Activated CD4-positive, alpha-beta T cell treated with anti-CD3 and anti-CD28 coated beads for 4 hours (primary cell): ENCODE data around the gene MAGI1.
"Not testable (repeated sequence)": the region's sequence is repeated elsewhere in the genome, so short reads cannot be mapped to it uniquely, and the experiment has no call there.

ENCODE experiments used
- DNase-seq, 2 donors: peaks; one replicate each; pipeline ENCODE4 v3.0.0-alpha.2; 2020

Gene MAGI1

DNA sequence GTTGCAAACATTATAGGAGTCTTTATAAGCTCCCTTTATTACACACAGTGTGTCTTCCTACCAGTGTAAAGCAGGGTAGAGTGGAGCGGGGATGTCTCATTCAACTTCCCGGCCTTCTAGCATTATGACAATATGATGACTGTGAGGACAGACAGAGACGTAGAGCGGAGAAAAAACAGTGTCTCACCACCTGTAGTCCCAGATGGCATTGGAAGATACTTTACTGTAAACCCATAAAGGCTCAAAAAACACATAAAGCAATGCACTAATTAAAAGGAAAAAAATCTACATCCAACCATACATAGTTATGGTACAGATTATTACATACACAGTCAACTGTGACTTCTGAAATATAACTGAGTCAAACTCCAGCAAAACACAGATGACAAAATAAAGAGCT lies 383.7 kb downstream of the MAGI1 start:
- DNase-seq = no peak

DNA sequence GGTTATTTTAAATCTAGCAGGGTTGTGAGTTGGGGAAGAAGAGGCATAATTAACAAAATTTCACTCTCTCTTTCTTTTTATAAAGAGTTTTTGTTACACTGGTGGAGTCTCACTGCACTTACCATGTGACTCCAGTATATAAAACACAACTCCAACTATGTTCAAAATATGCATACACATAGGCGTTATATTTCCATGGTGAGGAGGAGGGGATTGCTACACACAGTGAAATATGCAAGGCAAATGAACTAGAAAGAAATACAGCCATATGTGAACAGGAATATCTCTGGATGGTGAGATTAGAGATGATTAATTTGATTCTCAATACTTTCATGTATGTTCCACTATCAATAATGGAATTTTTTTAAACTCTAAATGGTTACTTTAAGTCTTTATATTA lies 385.0 kb downstream of the MAGI1 start:
- no peak for DNase-seq

DNA sequence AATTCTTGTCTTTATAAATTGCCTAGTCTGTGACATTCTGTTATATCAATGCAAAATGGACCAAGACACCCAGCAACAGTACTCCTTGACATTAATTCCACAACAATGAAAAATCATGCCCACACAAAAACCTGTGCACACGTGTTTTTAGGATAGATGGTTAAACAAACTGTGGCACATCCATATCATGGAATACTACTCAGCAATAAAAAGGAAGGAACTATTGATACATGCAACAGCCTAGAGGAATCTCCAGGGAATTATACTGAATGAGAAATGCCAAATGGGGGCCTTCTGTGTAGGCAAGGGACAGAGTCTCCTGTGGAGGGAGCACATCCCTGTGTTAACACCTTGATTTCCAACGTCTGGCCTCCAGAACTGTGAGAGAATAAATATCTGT lies 388.5 kb downstream of the MAGI1 start:
- no peak for DNase-seq

DNA sequence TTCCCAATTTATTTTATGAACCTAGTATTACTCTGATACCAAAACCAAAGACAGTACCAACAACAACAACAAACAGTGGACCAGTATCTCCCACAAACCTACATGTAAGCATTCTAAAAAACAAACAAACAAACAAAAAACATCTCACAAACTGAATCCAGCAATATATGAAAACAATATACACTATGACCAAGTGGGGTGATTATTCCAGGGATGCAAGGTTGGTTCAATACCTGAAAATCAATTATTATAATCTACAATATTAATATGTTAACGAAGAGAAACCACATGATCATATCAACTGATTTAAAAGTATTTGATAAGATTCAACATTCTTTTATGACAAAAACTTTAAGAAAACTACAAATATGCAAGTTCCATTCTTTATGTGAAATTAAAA lies 391.3 kb downstream of the MAGI1 start:
- no peak for DNase-seq

DNA sequence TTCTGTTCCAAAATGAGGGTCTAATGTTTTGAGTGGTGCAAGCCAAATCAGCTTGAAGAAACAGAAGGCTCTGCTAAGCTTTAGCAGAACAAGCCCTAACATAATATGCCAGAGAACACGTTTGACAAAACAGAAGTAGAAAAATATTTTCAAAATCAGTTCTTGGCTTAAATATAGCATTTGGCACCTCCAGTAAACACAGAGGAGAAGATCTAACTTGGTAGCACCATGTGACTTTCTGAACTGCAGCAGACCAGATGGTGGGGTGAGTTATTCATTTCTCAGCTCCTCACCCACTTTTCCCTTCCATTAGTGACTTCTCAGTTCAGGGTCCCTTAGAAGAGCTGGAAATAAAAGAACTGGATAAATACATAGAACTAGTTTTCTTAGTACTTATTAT lies 395.8 kb downstream of the MAGI1 start:
- no peak for DNase-seq

DNA sequence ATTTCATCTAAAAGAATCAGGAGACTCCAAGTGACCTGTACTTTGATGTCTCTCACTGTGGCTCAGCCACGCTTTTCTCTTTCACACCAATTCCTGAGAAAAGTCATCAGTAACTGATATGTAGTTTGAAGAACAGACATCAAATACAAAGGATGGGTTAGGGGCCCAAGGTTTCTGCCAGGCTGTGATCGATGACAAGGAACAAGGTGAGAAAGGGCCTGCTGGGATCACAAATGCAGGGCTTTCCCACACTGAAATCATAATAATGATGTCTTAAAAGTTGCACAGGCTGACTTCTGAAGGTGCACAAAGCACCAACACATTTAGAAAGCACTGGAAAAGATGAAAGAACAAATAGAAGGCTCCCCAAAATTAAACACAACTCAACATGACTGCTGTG lies 396.9 kb downstream of the MAGI1 start:
- DNase-seq = no peak

DNA sequence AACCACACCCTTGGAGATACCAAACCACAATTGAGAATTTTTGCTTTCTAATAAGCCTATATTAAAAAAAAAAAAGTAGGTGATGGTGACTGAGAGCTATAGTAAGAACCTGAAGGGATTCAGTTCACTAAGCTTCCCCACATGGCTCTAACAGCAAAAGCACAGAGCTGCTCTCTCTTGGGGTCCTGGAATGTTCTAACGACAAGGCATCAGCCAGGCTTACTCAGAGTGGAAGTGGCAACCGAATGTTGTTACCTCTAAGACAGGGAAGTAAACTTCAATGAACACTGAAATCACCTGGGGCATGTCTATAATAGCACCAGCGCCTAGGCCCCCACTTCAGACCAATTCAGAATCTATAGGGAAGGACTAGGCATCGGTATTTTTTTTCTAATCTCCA lies 397.7 kb downstream of the MAGI1 start:
- DNase-seq = no peak

DNA sequence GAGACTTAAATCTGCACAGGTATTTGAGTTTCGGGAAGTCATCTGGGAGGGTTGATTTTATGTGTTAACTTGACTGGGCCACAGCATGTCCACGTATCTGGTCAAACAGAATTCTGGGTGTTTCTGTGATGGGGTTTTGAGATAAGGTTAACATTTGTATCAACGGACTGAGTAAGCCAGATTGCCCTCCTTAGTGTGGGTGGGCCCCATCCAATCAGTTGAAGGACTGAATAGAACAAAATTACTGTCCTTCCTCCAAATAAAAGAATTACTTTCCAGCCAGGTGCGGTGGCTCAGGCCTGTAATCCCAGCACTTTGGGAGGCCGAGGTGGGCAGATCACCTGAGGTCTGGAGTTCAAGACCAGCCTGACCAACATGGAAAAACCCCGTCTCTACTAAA lies 399.3 kb downstream of the MAGI1 start:
- no peak for DNase-seq

DNA sequence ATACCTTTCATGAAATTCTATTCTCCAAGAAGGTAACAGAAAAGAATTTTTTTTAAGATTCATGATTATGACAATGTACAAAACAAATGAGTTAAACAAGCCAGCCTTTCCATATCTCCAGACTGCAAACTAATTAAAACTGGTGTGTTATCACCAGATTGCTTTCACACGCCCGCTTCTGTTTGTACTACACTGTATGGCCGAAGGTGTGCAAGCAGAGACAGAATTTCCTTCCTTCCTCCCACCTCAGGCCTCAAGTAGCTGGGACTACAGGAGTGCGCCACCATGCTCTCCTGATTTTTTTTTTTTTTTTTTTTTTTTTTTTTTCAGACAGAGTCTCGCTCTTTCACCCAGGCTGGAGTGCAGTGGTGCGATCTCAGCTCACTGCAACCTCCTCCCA lies 400.4 kb downstream of the MAGI1 start:
- no peak for DNase-seq

DNA sequence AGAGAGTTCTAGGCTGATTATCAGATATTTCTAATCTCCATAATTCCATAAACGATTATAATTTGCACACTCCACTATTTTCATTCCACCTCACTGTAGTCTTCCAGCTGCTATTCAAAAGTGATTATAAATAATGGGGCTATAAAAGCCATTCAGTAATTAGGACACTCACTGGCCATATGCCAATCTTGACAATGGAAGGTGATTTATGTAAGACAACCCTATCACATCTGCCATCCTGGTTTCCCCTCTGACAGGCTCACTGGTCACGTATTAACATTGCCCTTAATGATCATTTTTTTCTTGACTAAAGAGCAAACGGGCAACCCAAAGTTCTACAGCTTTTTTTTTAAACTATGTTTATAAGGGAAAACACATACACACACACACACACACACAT lies 402.4 kb downstream of the MAGI1 start:
- DNase-seq = no peak

DNA sequence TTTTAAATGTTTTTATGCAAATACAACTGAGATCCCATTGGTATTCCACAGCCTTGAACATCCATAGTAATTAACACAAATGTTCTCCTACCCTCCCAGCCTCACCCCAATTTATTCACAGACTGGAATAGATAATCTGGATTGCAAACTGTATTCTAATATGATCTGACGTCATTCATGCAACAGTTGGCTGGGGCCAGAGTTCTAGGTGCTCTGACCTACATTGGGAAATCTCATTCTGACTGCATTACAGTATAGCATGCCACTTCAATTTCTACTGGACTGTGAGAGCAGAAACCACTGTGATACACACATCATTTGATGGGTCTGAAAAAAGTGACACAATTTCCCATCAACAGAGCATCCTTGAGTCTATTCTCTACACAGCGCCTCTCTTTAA lies 403.1 kb downstream of the MAGI1 start:
- DNase-seq = no peak

DNA sequence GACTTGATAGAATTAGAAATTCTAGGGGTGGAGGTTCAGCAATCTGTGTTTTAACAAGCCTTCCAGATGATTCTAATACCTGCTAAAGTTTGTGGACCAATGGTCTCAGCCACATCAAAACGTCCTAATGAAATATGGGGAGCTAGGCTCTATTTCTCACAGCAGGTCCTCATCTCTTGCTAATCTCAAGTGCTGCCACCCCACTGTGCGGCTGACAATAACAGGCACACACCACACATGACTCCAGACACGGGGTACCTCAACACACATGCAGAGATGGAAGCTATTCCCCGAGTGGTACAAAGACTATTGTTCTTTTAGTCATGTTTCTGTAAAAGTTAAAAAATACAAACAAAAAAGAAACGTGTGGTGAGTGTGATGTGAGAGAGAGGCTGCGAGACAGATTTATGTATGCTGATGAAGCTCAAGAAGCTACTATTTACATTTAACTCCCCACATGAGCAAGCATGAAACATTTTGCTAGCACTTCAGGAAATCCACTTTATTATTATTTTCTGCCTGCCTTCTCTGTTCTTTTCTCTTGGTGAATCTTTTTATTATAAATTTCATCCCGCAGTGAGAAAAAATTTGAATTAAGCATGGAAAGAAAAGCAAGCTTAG lies 405.6 kb downstream of the MAGI1 start:
- no peak for DNase-seq

DNA sequence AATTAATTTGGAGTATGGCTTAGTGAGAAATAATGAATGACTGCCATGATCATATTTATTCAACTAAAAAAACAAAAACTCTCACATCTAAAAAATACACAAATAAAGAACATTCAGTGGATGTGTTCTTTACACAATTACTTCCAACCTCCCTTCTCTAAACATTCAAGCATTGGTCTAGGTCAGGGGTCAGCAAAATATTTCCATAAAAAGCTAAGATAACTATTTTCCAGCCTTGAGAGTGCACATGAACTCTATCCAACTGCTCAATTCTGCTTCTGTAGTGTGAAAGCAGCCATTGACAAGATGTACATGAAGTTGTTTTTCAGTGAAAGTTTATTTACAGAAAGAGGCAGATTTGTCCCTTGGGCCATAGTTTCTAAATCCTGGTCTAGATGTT lies 406.3 kb downstream of the MAGI1 start:
- DNase-seq = no peak

DNA sequence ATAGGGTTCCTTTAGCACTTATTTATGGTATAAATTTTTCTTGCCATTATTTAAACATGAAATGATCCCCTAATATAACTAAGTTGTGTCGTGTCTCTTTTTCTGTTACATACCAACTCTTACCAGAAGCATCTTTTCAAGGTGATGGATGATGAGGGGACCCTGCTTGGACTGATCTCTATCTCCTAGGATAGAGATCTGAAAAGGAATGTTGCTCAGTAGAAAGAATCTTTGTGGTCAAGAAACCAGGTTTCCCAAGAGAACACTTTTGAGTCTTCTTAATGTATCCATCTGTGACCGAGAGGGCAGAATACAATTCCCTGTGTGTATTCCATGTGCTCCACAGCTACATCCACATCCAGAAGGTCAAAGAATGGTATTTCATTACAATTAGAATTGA lies 409.7 kb downstream of the MAGI1 start:
- DNase-seq = no peak

DNA sequence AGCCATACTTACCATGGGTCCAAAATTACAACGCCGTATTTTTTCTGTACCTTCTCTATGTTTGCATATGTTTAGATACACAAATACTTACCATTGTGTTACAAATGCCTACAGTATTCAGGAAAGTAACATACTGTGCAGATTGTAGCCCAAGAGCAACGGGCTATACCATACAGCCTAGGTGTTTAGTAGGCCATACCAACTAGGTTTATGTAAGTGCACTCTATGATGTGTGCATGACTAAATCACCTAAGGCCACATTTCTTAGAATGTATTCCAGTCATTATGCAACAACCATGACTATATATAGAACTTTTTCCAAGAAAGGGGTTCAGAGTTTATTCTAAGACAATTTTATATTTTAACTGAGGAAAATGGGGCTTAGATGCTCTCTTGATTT lies 411.7 kb downstream of the MAGI1 start:
- no peak for DNase-seq

DNA sequence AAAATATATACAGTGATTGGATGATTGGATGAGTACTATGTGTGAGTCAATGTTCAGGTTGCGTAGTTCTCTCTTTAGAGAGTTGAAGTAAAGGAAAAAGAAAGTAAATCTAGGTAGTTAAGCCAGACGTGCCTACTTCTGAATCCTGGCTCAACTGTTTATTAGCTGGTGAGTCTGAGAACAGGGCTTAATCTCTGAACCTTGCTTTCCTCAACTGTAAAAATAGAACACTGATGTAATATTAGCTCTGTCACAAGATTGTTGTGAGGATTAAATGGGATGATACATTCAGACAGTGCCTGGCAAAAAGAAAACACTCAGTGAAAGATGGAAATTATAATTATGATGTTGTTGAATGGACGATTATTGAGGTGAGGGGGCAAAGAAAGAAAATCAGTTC lies 413.4 kb downstream of the MAGI1 start:
- no peak for DNase-seq

DNA sequence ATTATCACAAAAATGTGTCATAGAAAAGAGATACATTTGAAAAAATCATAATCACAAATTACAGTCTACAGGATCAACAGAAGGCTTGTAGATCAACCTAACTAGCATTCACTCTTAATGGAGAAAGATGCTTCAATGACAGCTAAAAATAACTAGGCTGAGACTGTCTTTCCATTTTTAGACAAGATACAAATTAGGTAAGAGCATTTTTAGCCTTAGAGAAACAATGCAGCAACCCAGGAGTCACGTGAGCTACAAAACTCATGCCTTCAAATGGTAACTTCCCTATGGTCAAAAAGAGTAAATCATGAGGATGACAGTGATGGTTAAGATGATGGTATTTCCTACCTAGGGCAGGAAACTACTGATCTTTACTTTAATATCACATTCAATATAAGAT lies 415.4 kb downstream of the MAGI1 start:
- no peak for DNase-seq

DNA sequence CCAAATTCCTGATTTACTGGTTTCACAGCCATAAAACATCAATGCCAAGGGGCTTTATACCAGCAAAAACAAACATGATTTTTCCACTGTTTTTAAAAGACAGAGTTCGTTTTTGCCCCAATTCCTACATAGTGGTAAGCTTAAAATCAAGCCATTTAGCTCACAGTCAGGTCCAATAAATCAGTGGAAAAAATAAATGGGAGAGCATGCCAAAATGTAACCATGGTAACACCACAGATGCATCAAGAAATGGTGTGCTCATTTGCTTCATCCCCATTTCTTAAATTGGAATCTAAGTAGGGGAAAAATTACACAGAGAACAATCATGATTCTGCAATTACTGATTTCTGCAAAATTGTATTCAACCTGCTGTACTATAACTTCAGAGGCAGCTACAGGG lies 418.8 kb downstream of the MAGI1 start:
- DNase-seq = no peak

DNA sequence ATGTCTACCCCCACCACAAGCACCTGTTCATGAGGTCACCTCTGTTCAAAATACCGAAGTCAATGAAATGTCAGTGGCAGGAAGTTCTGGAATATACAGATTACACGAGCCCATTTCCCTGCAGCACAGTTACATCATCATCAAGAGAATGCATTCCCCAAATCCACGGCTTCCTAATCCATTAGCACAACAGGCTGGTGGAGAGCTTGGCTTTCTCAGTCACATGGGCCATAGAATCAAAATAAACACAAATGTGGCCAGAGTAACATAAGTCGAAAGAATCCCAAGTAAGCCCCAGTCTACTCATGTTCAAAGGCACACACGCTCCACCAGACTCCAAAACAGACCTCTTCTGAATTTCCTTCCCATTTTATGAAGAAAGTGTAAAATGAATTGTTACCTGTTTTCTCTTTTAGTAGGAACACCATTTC lies 419.3 kb downstream of the MAGI1 start:
- no peak for DNase-seq

DNA sequence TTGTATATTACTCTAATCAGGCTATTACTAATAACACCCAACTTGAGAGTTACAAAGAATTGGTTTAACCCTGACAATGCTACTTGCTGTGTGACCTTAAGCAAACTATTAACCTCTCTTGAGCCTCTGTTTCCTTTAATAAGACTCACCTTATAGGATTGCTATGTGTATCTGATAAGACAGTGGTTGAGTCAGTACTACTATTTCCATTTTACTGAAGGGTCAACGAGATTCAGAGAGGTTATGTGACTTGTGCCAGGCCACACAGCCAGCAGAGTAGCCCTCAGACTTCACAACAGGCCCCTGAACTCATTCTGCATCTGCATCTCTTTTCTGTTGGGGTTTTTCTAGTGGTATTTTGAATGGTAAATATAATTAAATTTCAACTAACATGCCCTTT lies 420.1 kb downstream of the MAGI1 start:
- DNase-seq = no peak

DNA sequence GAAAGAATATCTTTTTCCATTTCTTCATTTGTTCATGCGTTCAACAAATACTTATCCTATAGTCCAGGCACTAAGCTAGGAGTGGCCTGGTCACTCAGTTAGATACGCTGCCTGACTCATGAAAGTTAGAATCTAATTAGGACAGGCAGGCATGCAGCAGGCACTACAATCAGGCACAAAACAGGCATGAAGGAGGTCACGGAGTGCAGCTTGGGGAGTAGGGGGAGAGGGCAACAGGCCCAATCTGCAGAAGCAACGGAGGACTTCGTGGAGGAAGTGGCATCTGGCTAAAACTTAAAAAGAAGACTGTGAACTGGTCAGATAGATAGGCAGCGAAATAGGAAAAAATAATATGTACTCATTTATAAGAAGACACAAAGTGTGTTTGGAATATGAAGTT lies 420.9 kb downstream of the MAGI1 start:
- DNase-seq = no peak

DNA sequence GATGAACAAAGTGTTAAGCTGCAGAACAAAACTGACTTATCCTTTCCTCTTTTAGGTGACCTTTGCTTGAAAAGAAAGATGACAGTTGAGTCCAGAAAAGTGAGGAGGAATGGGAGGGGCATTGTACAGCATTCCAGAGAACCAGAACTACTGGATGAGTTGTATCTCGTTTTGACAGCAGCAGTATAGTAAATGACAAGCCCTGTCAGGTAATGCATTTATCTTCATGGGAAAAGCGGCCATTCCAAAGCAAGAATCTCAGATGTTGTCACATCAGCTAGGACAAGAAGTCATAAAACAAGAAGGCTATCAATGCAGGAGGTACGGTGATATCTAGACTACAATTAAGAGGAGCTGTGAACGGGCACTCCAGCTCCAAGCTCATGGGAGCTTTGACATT lies 421.5 kb downstream of the MAGI1 start:
- no peak for DNase-seq

DNA sequence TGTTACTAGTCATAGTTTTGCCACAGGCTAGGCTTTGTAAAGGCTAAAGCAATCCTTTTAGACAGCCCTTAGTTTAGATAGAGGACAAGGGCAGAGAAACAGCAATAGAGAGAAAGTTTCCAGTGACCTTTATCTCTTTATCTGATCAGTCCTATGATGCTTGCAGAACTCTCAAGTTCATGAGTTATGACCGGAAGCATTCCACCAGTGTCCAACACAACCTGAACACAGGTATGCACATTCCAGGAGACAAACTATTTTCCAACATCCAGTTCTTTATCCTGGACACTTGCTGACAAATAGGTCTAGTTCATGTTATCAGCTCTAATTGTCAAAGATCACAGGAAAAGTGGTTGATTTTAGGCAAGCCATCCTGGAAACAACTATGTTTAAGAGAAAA lies 422.2 kb downstream of the MAGI1 start:
- DNase-seq = no peak

DNA sequence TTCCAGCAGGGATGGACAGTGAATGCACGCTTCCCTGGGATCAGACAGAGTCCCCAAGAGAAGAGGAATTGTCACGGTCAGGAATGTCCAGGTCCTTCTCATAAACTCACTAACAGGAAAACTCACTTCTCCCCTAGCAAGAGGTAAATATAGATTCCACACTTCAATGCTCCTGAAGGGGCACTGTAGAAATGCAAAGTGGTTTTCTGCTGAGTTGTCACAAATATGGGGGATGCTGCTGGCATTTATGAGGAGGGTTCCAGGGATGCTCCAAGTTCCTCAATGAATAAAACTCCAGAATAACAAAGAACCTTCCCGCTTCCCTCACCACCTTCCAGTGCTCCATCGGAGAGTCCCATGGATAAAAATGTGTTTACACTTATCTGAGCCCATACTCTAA lies 423.4 kb downstream of the MAGI1 start:
- no peak for DNase-seq

DNA sequence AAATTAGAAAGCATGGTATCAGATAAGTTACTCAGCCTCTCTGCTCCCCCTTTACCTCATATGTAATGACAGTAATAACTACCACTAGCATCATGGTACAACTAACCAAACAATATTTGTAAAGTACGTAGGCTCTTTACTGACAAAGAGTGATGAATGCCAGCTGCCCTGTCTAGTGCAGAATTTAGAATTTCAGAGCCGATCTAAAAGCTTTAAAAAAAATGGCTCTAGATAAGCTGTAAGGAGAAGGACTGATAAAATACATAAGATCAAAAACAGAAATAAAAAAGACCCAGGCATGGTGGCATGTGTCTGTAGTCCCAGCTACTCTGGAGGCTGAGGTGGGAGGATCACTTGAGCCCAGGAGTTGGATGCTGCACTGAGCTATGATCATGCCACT lies 424.1 kb downstream of the MAGI1 start:
- no peak for DNase-seq

DNA sequence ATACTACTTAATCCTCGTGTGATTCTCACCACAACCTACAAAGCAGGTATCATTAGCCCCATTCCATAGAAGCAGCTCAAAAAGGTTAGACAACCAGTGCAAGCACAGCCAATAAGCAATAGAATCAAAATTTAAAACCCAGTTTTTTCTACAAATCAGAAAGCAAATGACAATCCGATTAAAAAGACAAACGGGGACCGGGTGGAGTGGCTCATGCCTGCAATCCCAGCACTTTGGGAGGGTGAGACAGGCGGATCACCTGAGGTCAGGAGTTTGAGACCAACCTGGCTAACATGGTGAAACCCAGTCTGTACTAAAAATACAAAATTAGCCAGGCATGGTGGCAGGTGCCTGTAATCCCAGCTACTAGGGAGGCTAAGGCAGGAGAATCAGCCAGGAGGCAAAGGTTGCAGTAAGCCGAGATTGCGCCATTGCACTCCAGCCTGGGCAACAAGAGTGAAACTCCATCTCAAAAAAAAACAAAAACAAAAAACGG lies 430.7 kb downstream of the MAGI1 start:
- DNase-seq = not testable (repeated sequence)
